ENCODE measurements around the gene MYOM3.
"Not testable (repeated sequence)": the region's sequence is repeated elsewhere in the genome, so short reads cannot be mapped to it uniquely, and the experiment has no call there.

MYOM3 gene

DNA sequence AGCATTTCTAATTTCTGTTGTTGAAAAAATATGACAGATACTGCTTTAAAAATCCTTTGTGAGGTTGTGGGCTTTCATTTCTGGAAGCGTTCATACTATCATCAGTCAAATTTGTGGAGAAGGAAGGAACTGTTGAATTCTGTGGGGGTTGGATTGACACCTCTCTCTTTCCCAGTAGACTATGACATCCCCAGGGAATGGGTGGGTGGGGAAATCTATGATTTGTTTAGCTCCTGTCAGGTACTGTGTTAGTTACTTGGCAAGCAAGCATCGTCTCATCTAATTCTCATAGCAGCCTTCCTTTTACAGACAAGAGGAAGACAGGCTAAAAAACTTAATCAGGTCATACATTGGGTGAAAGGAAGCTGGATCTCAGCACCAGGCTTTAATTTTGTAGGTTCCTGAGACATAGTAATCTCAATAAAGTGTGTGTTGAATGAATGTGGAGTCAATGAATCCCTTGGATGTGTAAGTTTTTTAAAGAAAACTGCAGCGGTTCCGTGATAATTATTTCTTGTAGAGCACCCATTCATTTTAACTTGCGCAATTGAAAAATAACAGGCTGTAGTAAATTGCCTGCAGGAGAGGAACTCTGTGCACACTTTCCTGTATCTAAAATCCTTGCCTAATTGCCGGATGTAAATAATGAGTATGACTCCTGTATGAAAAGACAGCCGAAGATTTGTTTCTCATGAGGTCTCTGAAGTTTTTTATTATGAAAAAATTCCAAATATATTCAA, 60.6 kb downstream of the MYOM3 start:
- no peaks in the 10 kb centered on the region for H3K36me3 ChIP-seq (ENCODE audit: control insufficient read depth, insufficient read depth, low read length)
- no peaks in the 10 kb centered on the region for H3K27me3 ChIP-seq (ENCODE audit: control insufficient read depth, insufficient read depth, low read length)
- H3K27ac ChIP-seq (ENCODE audit: low read depth, low read length), result no peak overlapping the region
- H3K4me1 ChIP-seq (ENCODE audit: control insufficient read depth, insufficient read depth, low read length), result peaks cover 3% of the 10 kb centered on the region; the same call in 1 of the 2 replicates
- H3K4me3 ChIP-seq (ENCODE audit: low read depth, low read length), result no peak overlapping the region
- no peak overlapping the region for H3K9ac ChIP-seq (ENCODE audit: low read length)
- no peaks in the 10 kb centered on the region for H3K9me3 ChIP-seq (ENCODE audit: control insufficient read depth, insufficient read depth, low read depth, low read length)

DNA sequence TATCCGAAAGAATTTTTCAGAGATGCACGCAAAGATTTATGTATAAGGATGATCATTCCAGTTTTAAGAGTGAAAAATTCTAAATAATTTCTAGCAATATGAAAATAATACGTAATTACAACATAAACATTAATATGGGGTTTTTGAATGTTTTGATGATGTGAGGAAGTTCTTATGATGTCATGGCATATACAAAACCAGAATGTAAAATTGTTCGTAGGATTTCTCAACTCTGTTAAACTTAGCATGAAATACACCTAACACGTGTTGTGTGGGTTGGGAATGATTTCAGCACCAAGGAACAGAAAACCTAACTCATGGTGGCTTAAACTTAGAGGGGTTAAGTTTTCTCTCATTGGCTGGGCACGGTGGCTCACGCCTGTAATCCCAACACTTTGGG, 62.2 kb downstream of the MYOM3 start:
- H3K4me3 ChIP-seq (ENCODE audit: low read depth, low read length), result no peak overlapping the region
- H3K9ac ChIP-seq (ENCODE audit: low read length), result no peak overlapping the region
- no peak overlapping the region for H3K27ac ChIP-seq (ENCODE audit: low read depth, low read length)
- peaks cover 3% of the 10 kb centered on the region; the same call in 1 of the 2 replicates for H3K4me1 ChIP-seq (ENCODE audit: control insufficient read depth, insufficient read depth, low read length)
- H3K36me3 ChIP-seq (ENCODE audit: control insufficient read depth, insufficient read depth, low read length), result no peaks in the 10 kb centered on the region
- H3K27me3 ChIP-seq (ENCODE audit: control insufficient read depth, insufficient read depth, low read length), result no peaks in the 10 kb centered on the region
- no peaks in the 10 kb centered on the region for H3K9me3 ChIP-seq (ENCODE audit: control insufficient read depth, insufficient read depth, low read depth, low read length)

- H3K9me3 ChIP-seq (ENCODE audit: control insufficient read depth, insufficient read depth, low read depth, low read length); H3K27me3 ChIP-seq (ENCODE audit: control insufficient read depth, insufficient read depth, low read length); H3K4me1 ChIP-seq (ENCODE audit: control insufficient read depth, insufficient read depth, low read length); H3K27ac ChIP-seq (ENCODE audit: low read depth, low read length); H3K36me3 ChIP-seq (ENCODE audit: control insufficient read depth, insufficient read depth, low read length); H3K9ac ChIP-seq (ENCODE audit: low read length); H3K4me3 ChIP-seq (ENCODE audit: low read depth, low read length): not testable (repeated sequence)
These were observed 63.0 kb downstream of the MYOM3 start for GRCh38 chr1:24048894-24049293.

DNA sequence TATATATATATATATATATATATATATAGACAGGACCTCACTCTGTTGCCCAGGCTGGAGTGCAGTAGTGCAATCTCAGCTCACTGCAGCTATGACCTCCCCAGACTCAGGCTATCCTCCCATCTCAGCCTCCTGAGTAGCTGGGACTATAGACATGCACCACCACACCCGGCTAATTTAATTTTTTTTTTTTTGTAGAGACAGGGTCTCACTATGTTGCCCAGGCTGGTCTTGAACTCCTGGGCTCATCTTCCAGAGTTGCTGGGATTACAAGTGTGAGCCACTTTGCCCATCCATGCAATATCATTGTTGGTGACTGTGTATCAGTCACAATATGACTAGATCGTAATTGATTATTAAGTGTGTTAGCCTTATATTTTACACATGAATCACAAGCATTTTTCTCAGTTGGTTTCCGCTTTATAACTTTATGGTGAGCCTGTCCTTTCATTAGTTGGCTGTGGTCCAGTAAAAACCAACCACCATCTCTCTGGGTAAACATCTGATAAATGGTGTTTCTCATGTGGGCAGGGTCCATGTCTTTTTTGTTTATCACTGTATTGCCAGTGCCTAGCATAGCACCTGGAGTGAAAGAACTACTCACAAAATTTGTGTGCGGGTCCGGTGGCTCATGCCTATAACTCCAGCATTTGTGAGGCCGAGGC, 63.6 kb downstream of the MYOM3 start:
- Histone ChIP-seq H3K27me3 (ENCODE audit: control insufficient read depth, insufficient read depth, low read length) (no peaks in the 10 kb centered on the region), H3K27ac (ENCODE audit: low read depth, low read length) (no peak overlapping the region), H3K9ac (ENCODE audit: low read length) (no peak overlapping the region), H3K9me3 (ENCODE audit: control insufficient read depth, insufficient read depth, low read depth, low read length) (no peaks in the 10 kb centered on the region), H3K36me3 (ENCODE audit: control insufficient read depth, insufficient read depth, low read length) (no peaks in the 10 kb centered on the region), H3K4me3 (ENCODE audit: low read depth, low read length) (no peak overlapping the region), H3K4me1 (ENCODE audit: control insufficient read depth, insufficient read depth, low read length) (peaks cover 3% of the 10 kb centered on the region; the same call in 1 of the 2 replicates)

DNA sequence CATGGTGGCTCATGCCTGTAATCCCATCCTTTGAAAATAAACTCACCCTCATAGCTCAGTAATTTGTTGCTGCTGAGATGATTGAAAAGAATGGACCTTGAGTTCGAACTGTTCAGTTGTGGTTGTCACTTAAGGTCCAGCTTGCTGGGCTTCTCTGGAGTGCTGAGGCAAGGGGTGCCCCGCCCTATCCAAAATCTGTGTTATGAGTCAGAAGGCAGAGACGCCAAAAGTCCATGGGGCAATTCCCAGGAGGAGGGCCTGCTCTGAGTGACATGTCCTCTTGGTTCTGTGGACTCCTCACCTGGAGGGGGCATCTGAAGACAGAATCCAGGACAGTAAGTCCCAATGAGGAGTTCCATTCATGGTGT, 64.8 kb downstream of the MYOM3 start:
- no peak overlapping the region for H3K9ac ChIP-seq (ENCODE audit: low read length)
- H3K27ac ChIP-seq (ENCODE audit: low read depth, low read length), result no peak overlapping the region
- H3K27me3 ChIP-seq (ENCODE audit: control insufficient read depth, insufficient read depth, low read length), result no peaks in the 10 kb centered on the region

GRCh38 chr1:24045771-24046170, 66.2 kb downstream of the MYOM3 start:
- Histone ChIP-seq H3K4me3 (ENCODE audit: low read depth, low read length) (no peak overlapping the region), H3K27me3 (ENCODE audit: control insufficient read depth, insufficient read depth, low read length) (no peaks in the 10 kb centered on the region), H3K27ac (ENCODE audit: low read depth, low read length) (no peak overlapping the region), H3K9me3 (ENCODE audit: control insufficient read depth, insufficient read depth, low read depth, low read length) (no peaks in the 10 kb centered on the region), H3K9ac (ENCODE audit: low read length) (no peak overlapping the region), H3K36me3 (ENCODE audit: control insufficient read depth, insufficient read depth, low read length) (no peaks in the 10 kb centered on the region), H3K4me1 (ENCODE audit: control insufficient read depth, insufficient read depth, low read length) (peaks cover 3% of the 10 kb centered on the region; the same call in 1 of the 2 replicates)

More for the DNA sequence above, 64.8 kb downstream of the MYOM3 start:
- Histone ChIP-seq H3K36me3 (ENCODE audit: control insufficient read depth, insufficient read depth, low read length) (no peaks in the 10 kb centered on the region), H3K4me1 (ENCODE audit: control insufficient read depth, insufficient read depth, low read length) (peaks cover 3% of the 10 kb centered on the region; the same call in 1 of the 2 replicates), H3K9me3 (ENCODE audit: control insufficient read depth, insufficient read depth, low read depth, low read length) (no peaks in the 10 kb centered on the region), H3K4me3 (ENCODE audit: low read depth, low read length) (no peak overlapping the region)

- H3K4me3 ChIP-seq (ENCODE audit: low read depth, low read length); H3K9ac ChIP-seq (ENCODE audit: low read length); H3K4me1 ChIP-seq (ENCODE audit: control insufficient read depth, insufficient read depth, low read length): not testable (repeated sequence)
These were observed 67.3 kb downstream of the MYOM3 start for GRCh38 chr1:24044672-24045071.

DNA sequence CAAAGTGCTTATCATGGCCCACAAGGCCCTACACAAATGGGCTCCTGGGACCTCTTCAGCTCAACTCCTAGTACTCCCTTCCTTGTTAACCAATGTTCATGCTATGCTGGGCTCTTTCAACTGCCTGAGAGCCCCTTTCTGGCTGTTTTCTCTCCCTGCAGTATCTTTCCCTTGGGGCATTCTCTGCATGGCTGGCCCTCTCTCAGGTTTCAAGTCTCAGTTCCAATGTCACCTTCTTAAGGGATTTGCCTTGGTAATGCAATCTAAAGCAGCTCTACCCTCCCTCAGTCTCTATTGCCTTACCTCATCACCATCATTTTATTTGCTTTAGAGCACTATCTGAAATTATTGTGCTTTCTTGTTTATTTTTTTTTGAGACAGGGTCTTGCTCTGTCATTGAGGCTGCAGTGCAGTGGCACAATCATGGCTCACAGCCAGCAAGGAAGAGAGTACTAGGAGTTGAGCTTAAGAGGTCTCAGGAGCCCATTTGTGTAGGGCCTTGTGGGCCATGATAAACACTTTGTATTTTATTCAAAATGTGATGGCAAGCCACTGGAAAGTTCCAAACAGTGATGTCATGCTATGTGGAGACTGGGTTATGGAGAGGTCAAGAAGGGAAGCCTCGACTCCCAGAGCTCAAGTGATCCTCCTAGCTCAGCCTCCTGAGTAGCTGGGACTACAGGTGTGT, 68.4 kb downstream of the MYOM3 start:
- H3K4me1 ChIP-seq (ENCODE audit: control insufficient read depth, insufficient read depth, low read length), result peaks cover 3% of the 10 kb centered on the region; the same call in 1 of the 2 replicates
- H3K36me3 ChIP-seq (ENCODE audit: control insufficient read depth, insufficient read depth, low read length), result no peaks in the 10 kb centered on the region
- H3K9me3 ChIP-seq (ENCODE audit: control insufficient read depth, insufficient read depth, low read depth, low read length), result no peaks in the 10 kb centered on the region
- no peak overlapping the region for H3K27ac ChIP-seq (ENCODE audit: low read depth, low read length)
- no peaks in the 10 kb centered on the region for H3K27me3 ChIP-seq (ENCODE audit: control insufficient read depth, insufficient read depth, low read length)
- H3K4me3 ChIP-seq (ENCODE audit: low read depth, low read length), result no peak overlapping the region
- no peak overlapping the region for H3K9ac ChIP-seq (ENCODE audit: low read length)

More at GRCh38 chr1:24044672-24045071, 67.3 kb downstream of the MYOM3 start:
- H3K36me3 ChIP-seq (ENCODE audit: control insufficient read depth, insufficient read depth, low read length); H3K9me3 ChIP-seq (ENCODE audit: control insufficient read depth, insufficient read depth, low read depth, low read length); H3K27ac ChIP-seq (ENCODE audit: low read depth, low read length); H3K27me3 ChIP-seq (ENCODE audit: control insufficient read depth, insufficient read depth, low read length): not testable (repeated sequence)

- Histone ChIP-seq H3K4me3 (ENCODE audit: low read depth, low read length) (no peak overlapping the region), H3K36me3 (ENCODE audit: control insufficient read depth, insufficient read depth, low read length) (no peaks in the 10 kb centered on the region), H3K4me1 (ENCODE audit: control insufficient read depth, insufficient read depth, low read length) (peaks cover 3% of the 10 kb centered on the region; the same call in 1 of the 2 replicates), H3K27me3 (ENCODE audit: control insufficient read depth, insufficient read depth, low read length) (no peaks in the 10 kb centered on the region), H3K9me3 (ENCODE audit: control insufficient read depth, insufficient read depth, low read depth, low read length) (no peaks in the 10 kb centered on the region), H3K9ac (ENCODE audit: low read length) (no peak overlapping the region), H3K27ac (ENCODE audit: low read depth, low read length) (no peak overlapping the region)
These were observed 69.6 kb downstream of the MYOM3 start for GRCh38 chr1:24042315-24042714.

GRCh38 chr1:24036088-24036487, 75.8 kb downstream of the MYOM3 start:
- Histone ChIP-seq H3K27ac (ENCODE audit: low read depth, low read length) (no peak overlapping the region), H3K9ac (ENCODE audit: low read length) (no peak overlapping the region), H3K36me3 (ENCODE audit: control insufficient read depth, insufficient read depth, low read length) (no peaks in the 10 kb centered on the region), H3K27me3 (ENCODE audit: control insufficient read depth, insufficient read depth, low read length) (no peaks in the 10 kb centered on the region), H3K4me1 (ENCODE audit: control insufficient read depth, insufficient read depth, low read length) (no peaks in the 10 kb centered on the region), H3K4me3 (ENCODE audit: low read depth, low read length) (no peak overlapping the region), H3K9me3 (ENCODE audit: control insufficient read depth, insufficient read depth, low read depth, low read length) (0 out of 2 replicates have a peak, but pooled peaks cover 3% of the 10 kb centered on the region)

DNA sequence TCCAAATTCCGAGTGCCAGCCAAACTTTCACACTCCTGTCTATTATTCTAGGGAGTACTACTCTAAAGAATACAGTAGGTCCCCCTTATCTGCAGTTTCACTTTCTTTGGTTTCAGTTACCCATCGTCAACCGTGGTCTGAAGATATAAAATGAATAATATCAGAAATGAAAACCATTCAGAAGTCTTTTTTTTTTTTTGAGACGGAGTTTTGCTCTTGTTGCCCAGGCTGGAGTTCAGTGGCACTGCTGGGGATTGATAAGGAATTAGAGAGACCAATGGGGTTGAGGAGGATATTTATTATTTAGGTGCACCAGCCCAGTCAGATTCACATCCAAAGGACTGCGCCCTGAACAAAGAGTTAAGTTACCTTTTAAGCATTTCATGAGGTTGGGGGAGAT, 79.0 kb downstream of the MYOM3 start:
- H3K4me1 ChIP-seq (ENCODE audit: control insufficient read depth, insufficient read depth, low read length), result no peaks in the 10 kb centered on the region
- no peak overlapping the region for H3K4me3 ChIP-seq (ENCODE audit: low read depth, low read length)
- no peaks in the 10 kb centered on the region for H3K36me3 ChIP-seq (ENCODE audit: control insufficient read depth, insufficient read depth, low read length)
- 0 out of 2 replicates have a peak, but pooled peaks cover 3% of the 10 kb centered on the region for H3K9me3 ChIP-seq (ENCODE audit: control insufficient read depth, insufficient read depth, low read depth, low read length)
- no peak overlapping the region for H3K9ac ChIP-seq (ENCODE audit: low read length)
- no peak overlapping the region for H3K27ac ChIP-seq (ENCODE audit: low read depth, low read length)
- no peaks in the 10 kb centered on the region for H3K27me3 ChIP-seq (ENCODE audit: control insufficient read depth, insufficient read depth, low read length)
